Iris pigment epithelial cell (primary cell): ENCODE data around the gene JSRP1.

Source experiments
- DNase-seq: peaks from one replicate; pipeline ENCODE4 v3.0.0-alpha.2; 2011; ENCODE audit warnings: low read depth

The JSRP1 gene

DNA sequence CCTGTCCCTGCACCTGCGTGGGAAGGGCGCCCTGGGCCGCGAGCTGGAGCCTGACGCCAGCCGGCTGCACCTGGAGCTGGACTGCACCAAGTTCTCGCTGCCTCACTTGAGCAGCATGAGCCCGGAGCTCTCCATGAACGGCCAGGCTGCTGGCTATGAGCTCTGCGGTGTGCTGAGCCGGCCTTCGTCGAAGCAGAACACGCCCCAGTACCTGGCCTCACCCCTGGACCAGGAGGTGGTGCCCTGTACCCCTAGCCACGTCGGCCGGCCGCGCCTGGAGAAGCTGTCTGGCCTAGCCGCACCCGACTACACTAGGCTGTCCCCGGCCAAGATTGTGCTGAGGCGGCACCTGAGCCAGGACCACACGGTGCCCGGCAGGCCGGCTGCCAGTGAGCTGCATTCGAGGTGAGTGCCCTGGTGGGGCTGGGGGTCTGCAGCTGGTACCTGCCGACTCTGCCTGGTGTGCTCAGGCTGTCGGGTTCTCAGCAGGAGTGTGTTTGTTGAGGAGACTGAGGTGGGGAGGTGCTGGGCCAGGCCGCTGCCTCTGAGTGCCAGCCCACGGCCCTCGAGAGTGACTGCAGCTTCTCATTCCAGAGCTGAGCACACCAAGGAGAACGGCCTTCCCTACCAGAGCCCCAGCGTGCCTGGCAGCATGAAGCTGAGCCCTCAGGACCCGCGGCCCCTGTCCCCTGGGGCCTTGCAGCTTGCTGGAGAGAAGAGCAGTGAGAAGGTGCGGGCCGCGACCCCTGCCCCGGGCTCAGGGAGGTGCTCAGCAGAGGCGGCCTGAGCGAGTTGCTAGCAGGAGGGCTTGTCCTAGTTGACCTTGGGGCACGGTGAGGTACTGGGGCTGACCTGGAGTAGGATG lies 39.6 kb downstream of the JSRP1 start:
- no peak for DNase-seq

DNA sequence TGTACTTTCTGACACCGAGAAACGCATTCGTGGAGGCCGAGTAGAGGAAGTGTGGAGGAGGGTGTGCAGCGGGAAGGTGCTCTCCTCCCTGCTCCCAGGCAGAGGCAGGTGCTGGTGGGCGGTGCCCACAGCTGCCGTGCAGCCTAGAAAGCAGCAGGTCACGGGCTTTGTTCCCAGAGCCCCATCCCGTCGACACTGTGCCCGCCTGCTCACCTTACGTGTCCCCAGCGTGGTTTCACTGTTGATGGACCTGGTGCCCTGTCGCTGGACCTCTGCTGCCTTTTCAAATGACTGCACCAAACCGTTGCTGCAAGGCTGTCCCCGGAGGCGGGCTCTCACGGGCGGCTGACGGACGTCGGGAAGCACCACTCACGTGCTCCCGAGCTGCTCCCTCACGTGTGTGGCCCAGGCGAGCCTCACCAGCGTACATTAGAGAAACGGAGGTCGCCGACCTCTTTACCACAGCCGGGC lies 40.9 kb downstream of the JSRP1 start:
- no peak for DNase-seq

DNA sequence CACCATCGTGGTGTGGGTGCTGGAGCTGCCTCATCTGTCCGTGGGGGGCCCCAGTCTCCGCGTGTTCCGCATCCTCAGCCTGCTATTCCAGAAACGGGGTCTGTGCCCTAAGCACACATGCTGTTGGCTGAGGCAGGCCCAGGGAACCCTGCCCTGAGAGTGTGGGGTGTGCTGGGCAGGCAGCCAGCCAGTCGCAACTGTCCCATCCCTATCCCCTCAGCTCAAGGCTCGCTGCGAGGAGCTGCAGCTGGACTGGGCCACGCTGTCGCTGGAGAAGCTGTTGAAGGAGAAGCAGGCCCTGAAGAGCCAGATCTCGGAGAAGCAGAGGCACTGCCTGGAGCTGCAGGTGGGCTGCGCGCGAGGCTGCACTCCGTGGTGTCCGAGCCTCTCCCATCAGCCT lies 42.0 kb downstream of the JSRP1 start:
- no peak for DNase-seq

DNA sequence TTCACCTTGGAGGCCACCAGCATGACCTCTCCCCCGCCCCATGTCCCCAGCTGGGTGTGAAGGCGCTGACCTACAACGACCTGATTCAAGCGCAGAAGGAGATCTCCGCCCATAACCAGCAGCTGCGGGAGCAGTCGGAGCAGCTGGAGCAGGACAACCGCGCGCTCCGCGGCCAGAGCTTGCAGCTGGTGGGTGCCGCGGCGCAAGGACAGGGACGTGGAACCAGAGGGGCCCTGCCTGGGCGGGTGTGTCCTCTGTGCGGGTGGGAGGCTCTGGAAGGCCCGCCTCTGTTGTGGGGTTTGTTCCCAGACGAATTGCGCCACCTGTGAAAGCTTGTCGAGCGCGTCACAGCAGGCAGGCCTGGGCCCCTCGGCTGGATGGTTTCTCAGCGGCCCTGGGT lies 42.4 kb downstream of the JSRP1 start:
- no peak for DNase-seq

DNA sequence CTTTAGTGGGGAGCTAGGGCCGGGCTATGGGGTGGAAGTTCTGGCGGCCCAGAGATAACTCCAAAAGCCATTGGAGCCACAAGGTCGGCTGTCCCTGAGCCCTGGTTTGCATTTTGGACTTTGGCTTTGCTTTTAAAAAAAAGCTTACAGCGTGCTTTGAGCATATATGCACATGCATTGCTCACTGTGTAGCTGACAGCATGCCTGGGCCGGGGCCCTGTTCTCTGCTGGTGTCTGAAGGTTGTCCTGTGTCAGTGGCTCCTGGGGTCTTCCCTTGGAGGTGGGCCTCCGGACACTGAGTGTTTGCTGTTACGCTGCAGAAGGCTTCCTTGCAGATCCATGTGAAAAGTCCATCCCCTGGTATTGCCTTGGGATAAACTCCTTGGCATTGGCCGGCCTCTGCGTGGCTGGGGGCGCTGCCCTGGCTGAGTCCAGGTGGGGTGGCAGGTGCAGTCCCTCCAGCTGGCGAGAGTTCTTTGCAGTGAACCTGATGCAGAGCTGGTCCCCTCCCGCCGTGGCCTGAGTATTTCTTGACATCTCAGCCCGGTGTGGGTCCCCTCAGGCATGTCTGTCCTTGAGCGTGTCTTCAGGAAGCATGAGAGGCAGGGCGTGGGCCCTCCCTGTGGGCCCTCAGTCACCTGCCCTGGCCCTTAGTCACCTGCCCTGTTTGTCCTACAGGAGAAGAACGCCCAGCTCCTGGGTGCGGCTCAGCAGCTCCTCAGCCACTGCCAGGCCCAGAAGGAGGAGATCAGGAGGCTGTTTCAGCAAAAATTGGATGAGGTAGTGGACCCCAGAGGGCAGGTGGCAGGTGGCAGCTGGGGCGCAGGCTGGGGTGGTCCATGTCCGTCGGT lies 43.1 kb downstream of the JSRP1 start:
- DNase-seq = no peak

DNA sequence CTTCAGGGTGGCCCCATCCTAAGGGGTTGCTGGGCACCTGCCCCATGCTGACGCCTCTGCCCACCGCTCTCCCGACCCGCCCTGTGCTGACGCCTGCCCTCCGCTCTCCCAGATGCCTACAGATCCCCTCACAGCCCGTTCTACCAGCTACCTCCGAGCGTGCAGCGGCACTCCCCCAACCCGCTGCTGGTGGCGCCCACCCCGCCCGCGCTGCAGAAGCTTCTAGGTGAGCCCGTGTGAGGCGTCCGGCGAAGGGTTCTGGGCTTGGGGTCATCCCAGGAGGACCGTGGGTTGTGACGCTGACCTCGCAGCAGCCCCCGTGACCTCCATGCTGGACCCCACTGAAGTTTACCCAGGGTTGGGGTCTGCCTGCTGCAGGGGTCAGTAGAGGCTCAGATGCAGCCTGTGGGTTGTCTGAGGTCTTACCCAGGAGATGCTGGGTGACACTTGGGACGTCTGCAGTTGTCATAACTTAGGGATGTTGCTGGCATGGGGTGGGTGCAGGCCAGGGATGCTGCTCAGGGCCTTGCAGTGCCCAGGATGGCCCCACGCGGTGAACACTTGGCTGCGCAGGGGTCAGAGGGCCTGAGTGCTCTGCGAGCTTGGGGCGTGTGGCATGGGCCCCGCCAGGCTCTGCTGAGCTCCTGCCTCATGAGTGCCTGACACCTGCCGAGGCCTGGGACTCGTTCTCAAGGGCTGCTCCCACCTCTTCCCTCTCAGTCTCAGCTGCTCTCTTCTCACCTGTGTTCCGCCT lies 45.1 kb downstream of the JSRP1 start:
- no peak for DNase-seq

DNA sequence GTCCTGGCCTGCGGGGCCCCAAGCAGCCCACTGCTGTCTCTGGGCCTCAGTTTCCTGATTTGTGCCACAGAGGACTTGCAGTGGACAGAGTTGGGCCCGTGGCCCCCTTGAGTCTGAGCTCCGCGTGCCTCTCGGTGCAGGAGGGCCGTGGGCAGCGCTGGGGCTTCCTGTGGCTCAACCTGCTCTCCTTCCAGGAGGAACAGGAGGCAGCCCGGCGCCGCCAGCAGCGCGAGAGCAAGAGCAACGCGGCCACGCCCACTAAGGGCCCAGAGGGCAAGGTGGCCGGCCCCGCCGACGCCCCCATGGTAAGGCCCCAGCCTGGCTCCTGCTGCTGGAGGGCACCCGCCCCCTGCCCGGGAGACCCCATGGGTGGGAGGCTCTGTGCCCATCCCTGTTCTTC lies 46.0 kb downstream of the JSRP1 start:
- DNase-seq = no peak

DNA sequence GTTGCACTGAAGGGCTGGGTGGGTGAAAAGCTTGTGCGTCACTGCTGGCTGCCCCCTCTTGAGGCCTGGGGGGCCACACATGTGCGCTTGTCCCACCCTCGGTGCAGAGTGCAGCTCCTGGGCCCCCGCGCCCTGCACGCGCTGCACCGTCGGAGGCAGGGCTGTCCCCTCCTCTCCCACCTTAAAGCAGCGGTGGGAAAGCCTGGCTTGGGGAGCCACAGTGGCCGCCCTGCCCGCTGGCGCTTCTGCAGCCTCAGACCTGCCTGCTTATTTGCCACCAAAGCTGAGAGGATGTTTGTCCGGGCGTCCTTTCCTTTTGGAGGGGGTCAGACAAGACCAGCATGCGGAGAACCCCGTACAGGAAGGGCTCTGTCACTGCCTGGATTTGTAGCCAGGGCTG lies 46.8 kb downstream of the JSRP1 start:
- no peak for DNase-seq

DNA sequence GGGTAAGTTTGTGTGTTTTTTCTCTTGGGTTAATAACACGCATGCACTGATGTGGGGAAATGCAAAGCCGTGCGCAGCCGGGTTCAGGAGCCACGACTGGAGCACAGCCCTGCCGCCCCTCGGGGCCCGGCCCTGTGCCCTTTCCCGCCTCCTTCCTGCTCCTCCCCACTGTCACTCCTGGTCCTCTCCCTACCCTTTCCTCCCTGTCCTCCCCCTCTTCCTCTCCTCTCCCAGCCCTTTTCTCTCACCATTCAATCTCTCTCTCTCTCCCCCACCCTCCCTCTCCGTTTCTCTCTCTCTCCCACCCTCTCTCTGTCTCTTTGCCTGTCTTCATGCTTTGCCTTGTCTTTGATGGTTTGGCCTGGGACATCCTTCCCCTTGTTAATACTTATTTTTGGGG lies 47.2 kb downstream of the JSRP1 start:
- DNase-seq = no peak

DNA sequence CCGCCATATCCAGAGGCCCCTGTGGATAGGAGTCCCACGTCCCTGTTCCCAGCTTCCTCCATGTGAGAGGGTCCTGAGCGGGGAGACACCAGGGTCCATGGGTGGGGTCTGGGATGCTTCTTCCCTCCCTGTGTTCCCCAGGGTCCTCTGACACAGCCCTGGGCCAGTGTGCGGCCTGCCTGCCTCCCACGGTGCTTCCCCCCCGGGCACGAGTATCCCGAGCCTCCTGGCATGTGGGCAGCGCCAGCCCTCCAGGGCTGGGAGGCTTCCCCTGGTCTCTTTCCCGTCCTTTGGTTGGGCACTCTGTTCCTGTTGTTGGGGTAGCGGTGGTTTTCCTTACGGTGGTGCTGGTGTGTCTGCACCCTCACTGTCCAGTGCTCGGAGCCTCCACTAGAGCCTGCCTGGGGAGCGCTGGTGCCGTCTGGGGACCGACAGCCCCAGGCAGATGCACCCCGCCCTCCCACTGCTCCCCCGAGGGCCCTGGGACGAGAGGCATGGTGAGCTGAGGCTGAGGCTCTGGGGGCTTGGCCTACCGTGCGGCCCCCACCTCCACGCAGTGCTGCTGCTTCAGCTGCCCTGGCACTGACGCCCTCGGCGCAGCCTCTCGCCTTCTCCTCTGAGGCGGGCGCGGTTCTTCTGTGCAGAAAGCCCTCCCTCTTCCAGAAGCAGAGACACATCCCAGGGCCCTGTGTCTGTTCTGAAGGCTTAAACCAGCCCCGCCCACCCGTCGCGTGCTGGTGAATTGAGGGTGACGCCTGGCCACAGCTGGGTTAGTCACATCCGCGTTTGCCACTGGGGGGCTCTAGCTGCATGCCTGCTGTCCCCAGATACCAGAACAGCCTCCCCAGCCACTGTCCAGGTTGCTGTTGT lies 48.0 kb downstream of the JSRP1 start:
- DNase-seq = peak; percentile 53

DNA sequence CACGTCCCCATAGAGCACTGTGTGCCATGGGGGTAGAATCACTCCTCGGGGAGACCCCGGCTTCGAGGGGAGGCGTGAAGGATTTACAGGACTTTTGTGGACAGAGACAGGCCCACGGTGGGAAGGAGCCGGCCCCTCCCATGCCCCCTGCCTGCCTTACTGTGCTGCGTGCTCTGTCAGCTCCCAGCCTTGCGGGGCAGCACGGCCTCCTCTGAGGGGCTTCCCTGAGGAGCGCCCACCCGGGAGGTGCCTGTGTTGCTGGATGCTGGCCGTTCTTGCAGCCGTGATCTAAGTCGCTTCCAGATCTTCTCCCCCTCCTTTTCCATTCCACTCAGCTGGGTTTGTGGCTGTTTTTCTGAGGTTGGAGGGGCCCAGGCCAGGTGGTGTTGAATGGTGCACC lies 49.2 kb downstream of the JSRP1 start:
- no peak for DNase-seq

DNA sequence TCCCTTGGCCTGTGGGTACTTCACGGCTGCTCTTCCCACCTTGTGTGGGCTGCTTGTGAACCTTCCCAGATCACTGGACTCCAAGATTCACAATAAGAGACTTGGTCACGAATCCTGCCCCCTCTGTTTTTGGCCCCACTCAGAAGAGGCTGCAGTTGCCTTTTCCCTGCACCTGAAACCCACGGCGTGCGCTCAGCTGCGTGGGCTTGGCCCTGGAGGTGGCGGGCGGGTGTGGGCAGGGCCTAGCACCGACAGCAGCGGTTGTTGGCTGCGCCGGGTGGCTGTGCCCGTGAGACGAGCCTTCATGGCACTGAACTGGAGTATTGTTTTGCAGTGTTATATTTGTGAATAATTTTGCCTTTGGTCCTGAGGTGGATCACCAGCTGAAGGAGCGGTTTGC lies 53.9 kb downstream of the JSRP1 start:
- DNase-seq = no peak
